Measurements from ENCODE around the gene STOML1. TPM values are rescaled to one million over a fixed set of nuclear protein-coding genes. Genes with fewer than 3 reads are reported as not detected.

The STOML1 gene
- total and polyA plus RNA-seq, 9 of the 15 experiments (the other 6 are each of a cell fraction or from before 2014, with no cell fraction given) = 0.25 to 9.7 (median 4.6) TPM

- TF ChIP-seq ATF3 (IDR thresholded peaks at IDR 0.05) (no peak), ATF3 (CRISPR knock-in tag; conservative IDR thresholded peaks at IDR 0.05) (0 out of 2 replicates have a peak, but pooled peaks have one; percentile 37), KLF13 (tag; IDR thresholded peaks at IDR 0.05; ENCODE audit: borderline replicate concordance, low read depth) (peak; percentile 95; the same call in 1 of the 2 replicates), ARID4B (CRISPR knock-in tag; IDR thresholded peaks at IDR 0.05) (peak; percentile 83), ZNF121 (CRISPR knock-in tag; conservative IDR thresholded peaks at IDR 0.05) (no peak), SUPT5H (IDR thresholded peaks at IDR 0.05) (no peak), HNRNPLL (IDR thresholded peaks at IDR 0.05; ENCODE audit: low read depth, low read length, poor library complexity, severe bottlenecking) (peak; percentile 62), RAD51 (IDR thresholded peaks at IDR 0.05; ENCODE audit: borderline replicate concordance, low read depth) (no peak), ZNF561 (CRISPR knock-in tag; conservative IDR thresholded peaks at IDR 0.05) (no peak), ZNF174 (CRISPR knock-in tag; IDR thresholded peaks at IDR 0.05) (no peak), PHF20 (IDR thresholded peaks at IDR 0.05; ENCODE audit: partially characterized antibody) (no peak), POLR2AphosphoS5 (IDR thresholded peaks at IDR 0.05; ENCODE audit: control insufficient read depth, insufficient read depth, low read depth, low read length) (peak; percentile 62; the same call in 1 of the 2 replicates), EWSR1 (IDR thresholded peaks at IDR 0.05; ENCODE audit: borderline replicate concordance, low read depth, partially characterized antibody) (no peak), KLF10 (CRISPR knock-in tag; IDR thresholded peaks at IDR 0.05) (no peak), MXI1 (IDR thresholded peaks at IDR 0.05; ENCODE audit: low read depth, low read length) (peak; percentile 95), POLR2B (IDR thresholded peaks at IDR 0.05; ENCODE audit: low read depth, partially characterized antibody) (no peak), STAT5B (CRISPR knock-in tag; IDR thresholded peaks at IDR 0.05) (no peak), PREB (CRISPR knock-in tag; IDR thresholded peaks at IDR 0.05) (no peak), KDM4B (IDR thresholded peaks at IDR 0.05; ENCODE audit: borderline replicate concordance in 2 of 2, low read depth in 1 of 2) (no peak), NFIC (IDR thresholded peaks at IDR 0.05) (peak; percentile 38), SAFB2 (IDR thresholded peaks at IDR 0.05; ENCODE audit: borderline replicate concordance, low read depth, low read length, severe bottlenecking) (no peak), HIVEP1 (CRISPR knock-in tag; IDR thresholded peaks at IDR 0.05) (no peak)
Measured at GRCh38 chr15:73991726-73992593, at the start of gene STOML1 (continued).
